IMR-90 (cell line): Measurements from ENCODE around the gene CADM1. TPM values are rescaled to one million over a fixed set of nuclear protein-coding genes. Genes with fewer than 3 reads are reported as not detected.

Experiments used
- ATAC-seq: fragments of 200-7000 bp; cut with Tn5 transposase; 2 replicates; pipeline ENCODE4 v1.9.1; 2020; ENCODE audit warnings: low read depth, mild to moderate bottlenecking, moderate library complexity
- BruUV-seq: library from RNA; stranded (reverse); fragments of 400-500 nt; replicated peaks from 2 replicates; lab custom pipeline; 2021; lab: Mats Ljungman, UMichigan
- CTCF ChIA-PET: fragments of 300-600 bp; formaldehyde crosslinking; extraction: SDS; loops from one replicate; lab custom pipeline; 2021; ENCODE audit warnings: antibody characterized with exemption; lab: Yijun Ruan, JAX
- POLR2A ChIA-PET: fragments of 300-600 bp; sonication (Branson Sonifier 250); formaldehyde crosslinking; loops from one replicate; lab custom pipeline; 2022; ENCODE audit warnings: antibody characterized with exemption; ENCODE audit not compliant: unreplicated experiment; lab: Charles Lee
- DNase-seq: peaks from one replicate; pipeline ENCODE4 v3.0.0; 2013
- H2AFZ ChIP-seq: replicated peaks from 2 replicates; pipeline ENCODE3; 2013; ENCODE audit warnings: low read length, mild to moderate bottlenecking; ENCODE audit not compliant: poor library complexity
- H2AK5ac ChIP-seq: 2 replicates; pipeline ENCODE4 v1.6.1; 2013; ENCODE audit warnings: low read depth, low read length, inconsistent platforms
- H2AK9ac ChIP-seq: replicated peaks from 2 replicates; pipeline ENCODE3; 2013; ENCODE audit warnings: mild to moderate bottlenecking, low read depth, low read length, moderate library complexity; ENCODE audit not compliant: poor library complexity
- H2BK120ac ChIP-seq: 2 replicates; pipeline ENCODE4 v1.6.1; 2013; ENCODE audit warnings: low read depth, low read length, inconsistent platforms
- H2BK15ac ChIP-seq: 3 replicates; pipeline ENCODE4 v1.6.1; 2013; ENCODE audit warnings: low read depth, low read length, inconsistent platforms
- H2BK20ac ChIP-seq: 2 replicates; pipeline ENCODE4 v1.6.1; 2013; ENCODE audit warnings: low read depth, mild to moderate bottlenecking, inconsistent platforms, low read length, moderate library complexity
- H2BK5ac ChIP-seq: 2 replicates; pipeline ENCODE4 v1.6.1; 2013; ENCODE audit warnings: mild to moderate bottlenecking, low read depth, low read length, inconsistent platforms; ENCODE audit not compliant: poor library complexity, severe bottlenecking
- H3K14ac ChIP-seq: replicated peaks from 2 replicates; pipeline ENCODE4 v1.6.1; 2013; ENCODE audit warnings: low read depth, low read length, inconsistent platforms
- H3K18ac ChIP-seq: 2 replicates; pipeline ENCODE4 v1.6.1; 2013; ENCODE audit warnings: low read depth, low read length, control low read depth
- H3K23ac ChIP-seq: 2 replicates; pipeline ENCODE4 v1.6.1; 2013; ENCODE audit warnings: low read depth, low read length, inconsistent platforms
- H3K27ac ChIP-seq: 2 replicates; pipeline ENCODE4 v1.5.1; 2013; ENCODE audit warnings: mild to moderate bottlenecking, control low read depth, low read length; ENCODE audit not compliant: insufficient read depth
- H3K27me3 ChIP-seq: 2 replicates; pipeline ENCODE4 v1.6.1; 2013; ENCODE audit warnings: low read length; ENCODE audit not compliant: control insufficient read depth, insufficient read depth
- H3K36me3 ChIP-seq: 2 replicates; pipeline ENCODE4 v1.6.1; 2013; ENCODE audit warnings: low read length, mixed read lengths; ENCODE audit not compliant: control insufficient read depth, insufficient read depth
- H3K4ac ChIP-seq: 2 replicates; pipeline ENCODE4 v1.6.1; 2013; ENCODE audit warnings: low read depth, low read length, inconsistent platforms
- H3K4me1 ChIP-seq: 2 replicates; pipeline ENCODE4 v1.6.1; 2013; ENCODE audit warnings: low read length, mixed read lengths; ENCODE audit not compliant: control insufficient read depth, insufficient read depth
- H3K4me2 ChIP-seq: 2 replicates; pipeline ENCODE4 v1.6.1; 2013; ENCODE audit warnings: low read depth, mild to moderate bottlenecking, control low read depth, low read length, moderate library complexity
- H3K4me3 ChIP-seq: 2 replicates; pipeline ENCODE4 v1.5.1; 2013; ENCODE audit warnings: low read depth, mild to moderate bottlenecking, control low read depth, low read length, moderate library complexity; ENCODE audit not compliant: insufficient read depth
- H3K56ac ChIP-seq: 2 replicates; pipeline ENCODE4 v1.6.1; 2013; ENCODE audit warnings: low read length, inconsistent platforms; ENCODE audit not compliant: insufficient read depth; ENCODE audit errors: extremely low read depth
- H3K79me1 ChIP-seq, 2 experiments: 2 replicates each; pipeline ENCODE4 v1.6.1; 2013; ENCODE audit warnings: low read length in 2 of 2, inconsistent platforms in 1 of 2, low read depth in 1 of 2
- H3K9ac ChIP-seq: 2 replicates; pipeline ENCODE4 v1.6.1; 2013; ENCODE audit warnings: low read depth, low read length, control low read depth
- H3K9me1 ChIP-seq: 2 replicates; pipeline ENCODE4 v1.6.1; 2013; ENCODE audit warnings: low read length, inconsistent platforms; ENCODE audit not compliant: insufficient read depth
- H3K9me3 ChIP-seq: 2 replicates; pipeline ENCODE4 v1.6.1; 2013; ENCODE audit warnings: low read length; ENCODE audit not compliant: control insufficient read depth, insufficient read depth
- H4K20me1 ChIP-seq: 2 replicates; pipeline ENCODE4 v1.6.1; 2013; ENCODE audit warnings: low read length, inconsistent platforms; ENCODE audit not compliant: insufficient read depth
- H4K5ac ChIP-seq: 2 replicates; pipeline ENCODE4 v1.6.1; 2013; ENCODE audit warnings: mild to moderate bottlenecking, low read depth, low read length, control low read depth
- H4K8ac ChIP-seq, 2 experiments: 2 replicates each; pipeline ENCODE4 v1.6.1; 2013; ENCODE audit warnings: low read depth in 2 of 2, low read length in 2 of 2, control low read depth in 1 of 2, inconsistent platforms in 1 of 2
- H4K91ac ChIP-seq: 2 replicates; pipeline ENCODE4 v1.6.1; 2013; ENCODE audit warnings: low read depth, low read length, inconsistent platforms; ENCODE audit not compliant: insufficient read depth
- BHLHE40 ChIP-seq: fragments of 150-350 bp; IDR thresholded peaks from 2 replicates; pipeline ENCODE4 v1.6.1; 2016; ENCODE audit warnings: mild to moderate bottlenecking, low read depth, low read length
- CHD1 ChIP-seq: IDR thresholded peaks from 2 replicates; pipeline ENCODE4 v1.6.1; 2012; ENCODE audit warnings: low read depth, low read length, improper control_type of control experiment
- WGBS, 2 experiments: methylation state at CpG; one replicate each; pipeline versions ENCODE4 v1.1.5 to v1.1.7; 2013; ENCODE audit warnings: missing lambda C conversion rate in 2 of 2; ENCODE audit not compliant: insufficient read length in 1 of 2; ENCODE audit errors: extremely low coverage in 2 of 2; 5-methylcytosine and 5-hydroxymethylcytosine counted together
- dilution Hi-C: fragments of 300-500 bp; cut with HindIII; formaldehyde crosslinking; loops from one replicate; pipeline ENCODE4 v1.14.3; 2018; ENCODE audit warnings: low sequenced_read_pairs; ENCODE audit not compliant: unreplicated experiment
- in situ Hi-C: fragments of 300-500 bp; cut with MboI; formaldehyde crosslinking; loops from 3 replicates; pipeline ENCODE4 v1.14.3; 2019; ENCODE audit warnings: low sequenced_read_pairs, inconsistent platforms, mixed read lengths
- intact Hi-C: fragments of 100-400 bp; cut with micrococcal nuclease; formaldehyde crosslinking; loops from 2 replicates; pipeline ENCODE4 v1.10.0; 2022
- polyA plus RNA-seq, 3 experiments: library from polyadenylated mRNA; depleted of rRNA; stranded (reverse); fragments of >200 nt; gene quantifications; 2 replicates each; pipeline ENCODE4 v1.2.3, GENCODE V29; 2012; ENCODE audit warnings: low replicate concordance in 1 of 3
- total RNA-seq: library from RNA; depleted of rRNA; stranded (reverse); fragments of >200 nt; gene quantifications from 2 replicates; pipeline ENCODE4 v1.2.3, GENCODE V29; 2012

Gene CADM1
- total and polyA plus RNA-seq, 2 of the 4 experiments (the other 2 are of a cell fraction), result 28.8 to 77.1 TPM

DNA sequence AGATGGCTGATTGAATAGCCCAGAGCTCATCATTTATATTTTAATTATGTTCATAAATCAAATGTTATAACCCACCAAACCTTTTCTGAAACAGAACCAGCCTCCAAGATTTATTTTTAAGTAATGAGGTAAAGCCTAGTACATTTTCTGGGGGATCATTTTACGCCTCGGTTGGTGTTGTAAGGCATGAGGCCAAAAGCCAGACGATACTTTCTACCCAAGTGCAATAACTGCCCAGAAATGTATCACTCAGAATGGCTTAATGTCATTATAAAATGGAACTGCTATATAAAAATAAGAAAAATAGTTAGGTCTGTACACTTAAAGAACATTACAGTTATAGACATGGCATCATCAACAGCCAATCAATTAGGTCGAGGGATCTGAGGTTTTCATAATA lies 283.3 kb downstream of the CADM1 start:
- H3K79me1 ChIP-seq, result no peaks in the 10 kb centered on the region
- WGBS, 2 experiments, result no CpG with 5 or more reads among the region's 4 CpGs
- no peak overlapping the region for H2BK20ac ChIP-seq
- H4K91ac ChIP-seq, result no peak overlapping the region
- no peaks in the 10 kb centered on the region for H3K9me1 ChIP-seq
- no peak overlapping the region for H3K9ac ChIP-seq
- CTCF ChIA-PET, result no interaction called here
- H2BK15ac ChIP-seq, result no peak overlapping the region
- H4K5ac ChIP-seq, result no peak overlapping the region
- H3K14ac ChIP-seq, result no peak overlapping the region
- no peaks in the 10 kb centered on the region for H4K20me1 ChIP-seq
- no peak overlapping the region for H3K18ac ChIP-seq
- H3K4me1 ChIP-seq, result peaks cover 2% of the 10 kb centered on the region; the same call in 1 of the 2 replicates
- in situ Hi-C loops, result no loop called here
- no peak overlapping the region for H2AFZ ChIP-seq
- H3K4ac ChIP-seq, result no peak overlapping the region
- H2AK5ac ChIP-seq, result no peak overlapping the region
- H3K27me3 ChIP-seq, result no peaks in the 10 kb centered on the region
- dilution Hi-C loops, result no loop called here
- no peak for ATAC-seq
- TF ChIP-seq BHLHE40 (no peak), CHD1 (no peak)
- no peak overlapping the region for H3K4me2 ChIP-seq
- POLR2A ChIA-PET, result no interaction called here
- H3K23ac ChIP-seq, result no peak overlapping the region
- peaks cover 2% of the 10 kb centered on the region; the same call in 1 of the 2 replicates for H3K36me3 ChIP-seq
- no peak overlapping the region for H2AK9ac ChIP-seq
- no peak overlapping the region for H2BK120ac ChIP-seq
- intact Hi-C loops, result no loop called here
- H2BK5ac ChIP-seq, result no peak overlapping the region
- no TSS peak for BruUV-seq
- no peak overlapping the region for H4K8ac ChIP-seq
- no peak overlapping the region for H3K56ac ChIP-seq
- no peaks in the 10 kb centered on the region for H3K9me3 ChIP-seq
- no peak for DNase-seq
- no peak overlapping the region for H3K4me3 ChIP-seq
- no peak overlapping the region for H3K27ac ChIP-seq
